Stomach (tissue), 9 donors: ENCODE measurements around the gene UNC5B. TPM values are rescaled to one million over a fixed set of nuclear protein-coding genes. Genes with fewer than 3 reads are reported as not detected.

Experiments used
- DNase-seq, 2 donors: peaks; one replicate each; pipeline versions ENCODE4 v3.0.0 to v3.0.0-alpha.2; 2013 to 2019
- H3K27ac ChIP-seq, 5 donors: fragments of 200-600 bp in 4 of 5; sonication (generic) in 4 of 5; one replicate each; pipeline ENCODE4 v1.5.1; 2013 to 2019; ENCODE audit warnings: mild to moderate bottlenecking in 1 of 5, moderate library complexity in 1 of 5
- H3K27me3 ChIP-seq, 3 donors: fragments of 200-600 bp; sonication (generic); one replicate each; pipeline ENCODE4 v1.5.1; 2017 to 2019; ENCODE audit warnings: mixed run types in 1 of 3
- H3K36me3 ChIP-seq, 4 donors: fragments of 200-600 bp; sonication (generic); 1 replicate in 3 of 4; 2 replicates in 1 of 4; pipeline ENCODE4 v1.5.1; 2016 to 2019
- H3K4me1 ChIP-seq, 4 donors: fragments of 200-600 bp; sonication (generic); one replicate each; pipeline ENCODE4 v1.5.1; 2016 to 2019
- H3K4me3 ChIP-seq, 4 donors: fragments of 200-600 bp; sonication (generic) in 3 of 4; one replicate each; pipeline ENCODE4 v1.5.1; 2016 to 2019; ENCODE audit warnings: mild to moderate bottlenecking in 1 of 4
- H3K9me3 ChIP-seq, 4 donors: fragments of 200-600 bp; sonication (generic); one replicate each; pipeline ENCODE4 v1.5.1; 2016 to 2019
- CTCF ChIP-seq, 7 experiments: fragments of 450-650 bp in 4 of 7; fragments of 200-600 bp in 3 of 7; sonication (generic) in 3 of 7; IDR thresholded peaks; one replicate each; pipeline ENCODE4 v1.5.1; 2016 to 2019; ENCODE audit warnings: antibody characterized with exemption in 7 of 7, control low read depth in 2 of 7, mild to moderate bottlenecking in 1 of 7
- EP300 ChIP-seq: sonication (generic); formaldehyde crosslinking; IDR thresholded peaks from one replicate; pipeline ENCODE4 v1.6.1; 2017; ENCODE audit warnings: antibody characterized with exemption
- POLR2A ChIP-seq, 4 donors: fragments of 450-650 bp; IDR thresholded peaks; one replicate each; pipeline ENCODE4 v1.6.1; 2016; ENCODE audit warnings: antibody characterized with exemption in 4 of 4, control low read depth in 2 of 4, mild to moderate bottlenecking in 1 of 4, moderate library complexity in 1 of 4
- POLR2AphosphoS5 ChIP-seq, 3 donors: sonication (generic); formaldehyde crosslinking; IDR thresholded peaks; one replicate each; pipeline ENCODE4 v1.6.1; 2016; ENCODE audit warnings: antibody characterized with exemption in 3 of 3
- WGBS, 5 donors: extraction: QIAGEN DNeasy Blood & Tissue Kit in 3 of 5; methylation state at CpG; one replicate each; pipeline versions ENCODE4 v1.1.5 to v1.1.7; 2013 to 2018; 5-methylcytosine and 5-hydroxymethylcytosine counted together
- intact Hi-C: fragments of 100-400 bp; cut with DNase I; formaldehyde crosslinking; loops from one replicate; pipeline ENCODE4 v1.15.1; 2023; ENCODE audit warnings: low total_unique reads
- polyA plus RNA-seq, 3 donors: library from polyadenylated mRNA; stranded (reverse); fragments of 200-250 nt; gene quantifications; one replicate each; pipeline ENCODE4 v1.2.3, GENCODE V29; 2013
- total RNA-seq, 5 donors: library from RNA; depleted of rRNA; stranded (reverse); fragments of >200 nt; gene quantifications; one replicate each; pipeline versions ENCODE4 v1.1.0 to v1.2.3, GENCODE V29; 2014 to 2016
- donor health status: healthy with polysubstance abuse.
- donor health status: Bipolar disorder and iron deficiency.
- donor health status: healthy.

The UNC5B gene
- total and polyA plus RNA-seq, 8 donors = 1.4 to 42.9 (median 5.7) TPM

DNA sequence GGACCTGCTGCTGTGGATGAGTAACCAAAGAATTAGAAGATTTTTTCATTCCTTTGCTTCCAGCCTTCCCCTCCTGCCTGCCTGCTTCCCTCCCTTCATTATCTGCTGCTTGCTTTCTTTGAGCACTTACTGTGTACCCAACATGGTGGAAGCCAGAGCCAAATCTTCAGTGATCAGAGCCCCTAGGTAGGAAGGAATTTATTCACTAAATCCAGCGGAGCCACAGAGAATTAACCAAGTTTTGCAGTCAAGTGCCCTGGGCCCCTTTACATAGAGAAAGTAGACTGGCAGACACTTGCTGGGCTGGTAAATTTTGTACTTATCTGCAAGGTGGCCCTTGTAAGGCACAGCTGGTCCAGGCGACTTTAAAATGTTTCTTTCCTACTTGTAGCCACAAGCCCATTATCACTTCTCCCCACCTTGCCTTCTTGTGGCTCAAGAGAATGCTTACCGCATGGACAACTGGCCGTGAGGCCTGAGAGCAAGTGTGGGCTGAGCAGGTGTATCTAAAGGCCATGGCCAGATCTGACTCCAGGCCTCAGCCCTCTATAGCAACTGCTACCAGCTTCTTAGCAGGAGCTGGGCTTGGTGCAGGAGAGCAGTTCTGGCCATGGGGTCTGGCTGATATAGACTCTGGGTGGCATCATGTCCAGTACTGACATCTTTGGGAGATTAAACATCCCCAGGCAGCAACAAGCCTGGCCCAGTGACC, 11.1 kb downstream of the UNC5B start:
- Histone ChIP-seq H3K27me3 (no peaks in the 10 kb centered on the region), H3K9me3 (no peaks in the 10 kb centered on the region), H3K27ac (no peak overlapping the region), H3K36me3 (no peaks in the 10 kb centered on the region), H3K4me1 (peaks cover 0 to 5% (median under 1%) of the 10 kb centered on the region in 4 donors), H3K4me3 (no peak overlapping the region)
- no peak for DNase-seq
- no peak for TF ChIP-seq POLR2A (IDR thresholded peaks at IDR 0.05)
- no peak for TF ChIP-seq POLR2AphosphoS5 (IDR thresholded peaks at IDR 0.05)
- TF ChIP-seq CTCF (IDR thresholded peaks at IDR 0.05) = no peak
- no peak for TF ChIP-seq EP300
- intact Hi-C loops = no loop called here
- WGBS, 5 donors = 90 to 96% (median 95%) methylated on average over 4 of the region's 4 CpGs

- TF ChIP-seq POLR2A (IDR thresholded peaks at IDR 0.05) (no peak), EP300 (no peak), POLR2AphosphoS5 (IDR thresholded peaks at IDR 0.05) (no peak), CTCF (IDR thresholded peaks at IDR 0.05) (no peak)
- Histone ChIP-seq H3K27me3 (no peaks in the 10 kb centered on the region), H3K36me3 (no peaks in the 10 kb centered on the region), H3K27ac (no peak overlapping the region), H3K4me3 (no peak overlapping the region), H3K4me1 (peaks cover 0 to 16% (median 10%) of the 10 kb centered on the region in 4 donors), H3K9me3 (no peaks in the 10 kb centered on the region)
- no peak for DNase-seq
- intact Hi-C loops = no loop called here
- 80 to 81% (median 80%) methylated on average over 11 to 12 of the region's 12 CpGs for WGBS, 5 donors
Observed at GRCh38 chr10:71225291-71226058, 13.1 kb downstream of the UNC5B start.

DNA sequence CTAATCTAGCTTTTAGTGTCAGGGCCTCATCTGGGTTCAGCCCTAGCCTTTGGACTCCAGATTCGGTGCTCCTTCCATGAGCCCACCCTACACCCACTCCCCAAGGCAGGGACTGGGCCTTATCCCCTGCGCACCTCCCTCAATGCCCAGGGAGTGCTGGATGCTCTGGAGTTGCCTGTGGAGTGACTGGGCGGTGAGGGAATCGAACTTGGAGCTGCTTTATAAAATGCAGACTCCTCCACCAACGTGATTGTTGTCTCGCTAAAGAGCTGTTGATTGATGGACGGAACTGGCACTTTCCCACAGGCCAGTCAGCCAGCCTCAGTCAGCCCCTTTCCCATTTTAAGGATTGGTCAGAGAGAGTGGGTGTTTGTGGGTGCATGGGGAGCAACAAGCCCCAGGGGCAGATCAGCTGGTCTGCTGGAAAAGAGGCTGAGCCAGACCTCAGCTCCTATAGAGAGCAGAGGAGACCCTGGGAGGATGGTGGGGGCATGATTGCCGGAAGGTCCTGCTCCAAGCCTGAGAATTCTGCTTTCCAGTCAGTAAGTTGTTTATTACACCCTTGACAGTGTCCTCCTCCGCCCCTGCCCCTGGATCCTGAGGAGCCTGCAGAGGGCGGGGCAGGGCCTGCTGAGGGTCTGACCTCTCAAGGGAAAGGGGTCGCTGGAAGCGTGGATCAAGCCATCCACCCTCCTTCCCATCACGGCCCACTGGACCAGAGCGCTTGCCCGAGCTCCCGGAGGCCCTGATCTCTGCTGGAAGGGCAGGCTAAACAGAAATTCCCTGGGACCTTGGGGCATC, 16.7 kb downstream of the UNC5B start:
- no peak overlapping the region for H3K27ac ChIP-seq
- TF ChIP-seq POLR2AphosphoS5 (IDR thresholded peaks at IDR 0.05) (no peak), EP300 (no peak), POLR2A (IDR thresholded peaks at IDR 0.05) (no peak), CTCF (IDR thresholded peaks at IDR 0.05) (no peak)
- no peaks in the 10 kb centered on the region for H3K9me3 ChIP-seq
- 79 to 91% (median 88%) methylated on average over 16 of the region's 16 CpGs for WGBS, 5 donors
- peaks cover 14 to 49% (median 44%) of the 10 kb centered on the region in 4 donors for H3K4me1 ChIP-seq
- no peak overlapping the region for H3K4me3 ChIP-seq
- no peaks in the 10 kb centered on the region for H3K36me3 ChIP-seq
- H3K27me3 ChIP-seq = no peaks in the 10 kb centered on the region
- no peak for DNase-seq
- intact Hi-C loops = no loop called here
